ENCODE data around the gene LIPN. TPM values are rescaled to one million over a fixed set of nuclear protein-coding genes. Genes with fewer than 3 reads are reported as not detected.

Gene LIPN
- total and polyA plus RNA-seq, 2 of the 8 experiments (the other 6 are each of a cell fraction or from before 2014, with no cell fraction given), result not detected

- Histone ChIP-seq H4K91ac (replicated peaks; ENCODE audit: insufficient read length, low read length) (no peak overlapping the region), H3K23me2 (ENCODE audit: low read depth, low read length) (no peaks in the 10 kb centered on the region; the same call in 1 of the 2 replicates), H2BK20ac (ENCODE audit: low read length) (no peak overlapping the region), H3K4ac (replicated peaks; ENCODE audit: insufficient read length, low read depth, low read length) (no peak overlapping the region), H3K4me2 (ENCODE audit: insufficient read depth in 1 of 2, low read depth in 2 of 2, low read length in 2 of 2) (no peak overlapping the region), H3K23ac (ENCODE audit: insufficient read length) (no peak overlapping the region), H3K27me3 (replicated peaks in 1 of 4; ENCODE audit: control insufficient read depth in 3 of 4, extremely low read depth in 1 of 4, insufficient read depth in 3 of 4, low read length in 3 of 4) (no peaks in the 10 kb centered on the region), H4K5ac (ENCODE audit: insufficient read length, low read depth, low read length) (no peak overlapping the region), H2BK15ac (ENCODE audit: low read length) (no peak overlapping the region), H3K4me3 (ENCODE audit: extremely low read depth in 1 of 4, insufficient read depth in 2 of 4, low read depth in 3 of 4, low read length in 4 of 4) (no peak overlapping the region), H2AFZ (ENCODE audit: low read length) (no peak overlapping the region), H2BK5ac (ENCODE audit: low read depth, low read length) (no peak overlapping the region), H3K9ac (replicated peaks in 1 of 4; ENCODE audit: extremely low read depth in 1 of 4, low read depth in 3 of 4, low read length in 3 of 4) (no peak overlapping the region), H4K20me1 (replicated peaks in 1 of 2; ENCODE audit: control insufficient read depth in 1 of 2, insufficient read depth in 2 of 2, low read length in 2 of 2) (no peaks in the 10 kb centered on the region), H3K9me3 (ENCODE audit: insufficient read depth in 2 of 2, low read depth in 1 of 2, low read length in 1 of 2) (no peaks in the 10 kb centered on the region), H2BK12ac (ENCODE audit: low read depth, low read length) (no peak overlapping the region), H3K4me1 (replicated peaks in 1 of 4; ENCODE audit: control insufficient read depth in 3 of 4, insufficient read depth in 4 of 4, low read length in 3 of 4) (no peaks in the 10 kb centered on the region), H2AK5ac (ENCODE audit: low read depth, low read length) (no peak overlapping the region), H3K14ac (ENCODE audit: insufficient read length) (no peak overlapping the region), H3K79me1 (ENCODE audit: low read depth, low read length) (no peaks in the 10 kb centered on the region), H3K56ac (replicated peaks; ENCODE audit: insufficient read length, low read depth, low read length) (no peak overlapping the region), H3K27ac (ENCODE audit: low read depth, low read length) (no peak overlapping the region), H3K18ac (ENCODE audit: extremely low read depth, low read length) (no peak overlapping the region), H4K8ac (ENCODE audit: extremely low read depth, insufficient read depth, low read length) (no peak overlapping the region), H2BK120ac (replicated peaks; ENCODE audit: low read depth, low read length) (no peak overlapping the region), H3K36me3 (ENCODE audit: control insufficient read depth in 2 of 4, insufficient read depth in 4 of 4, low read length in 3 of 4) (no peaks in the 10 kb centered on the region), H3K79me2 (ENCODE audit: control insufficient read depth in 1 of 2, insufficient read depth in 2 of 2, low read length in 2 of 2) (no peaks in the 10 kb centered on the region)
- ChIA-PET POLR2A (ENCODE audit: partially characterized antibody) (no interaction called here), CTCF (ENCODE audit: partially characterized antibody) (interaction anchor here (1.0 to 3.7 kb wide), 7 partner anchors 8 to 386 kb away, joined by 3 to 30 read pairs (median 4); no protein-coding TSS in a partner anchor)
- DNase-seq (ENCODE audit: low read depth in 1 of 2, low spot score in 2 of 2) (no peak), FAIRE-seq (no peak)
- WGBS, 2 experiments (ENCODE audit: extremely low coverage in 1 of 2, insufficient coverage in 1 of 2, insufficient read length in 1 of 2, insufficient replicate concordance in 2 of 2, low coverage in 1 of 2, low lambda C conversion rate in 2 of 2, missing lambda C conversion rate in 1 of 2), result 87% methylated on average over 1 of the region's 1 CpG; no CpG with 5 or more reads in 1 of the 2 experiments
- no peak for TF ChIP-seq SUZ12 (IDR thresholded peaks at IDR 0.05; ENCODE audit: low read length)
- no peak for TF ChIP-seq NRF1 (IDR thresholded peaks at IDR 0.05; ENCODE audit: low read depth, low read length)
- TF ChIP-seq HDAC2 (IDR thresholded peaks at IDR 0.05; ENCODE audit: borderline replicate concordance in 1 of 2, low read depth in 2 of 2, low read length in 2 of 2), result no peak
- no peak for TF ChIP-seq SIN3A (conservative IDR thresholded peaks at IDR 0.05 in 1 of 2, IDR thresholded peaks at IDR 0.05 in 1 of 2; ENCODE audit: low read depth in 1 of 2, low read length in 2 of 2)
- no peak for TF ChIP-seq RNF2 (IDR thresholded peaks at IDR 0.05; ENCODE audit: borderline replicate concordance, low read depth, low read length, missing control alignments, poor library complexity, severe bottlenecking)
- no peak for TF ChIP-seq HDAC6 (IDR thresholded peaks at IDR 0.05; ENCODE audit: low read depth, low read length)
- TF ChIP-seq SIRT6 (IDR thresholded peaks at IDR 0.05; ENCODE audit: low read length), result no peak
Observed at GRCh38 chr10:88828310-88828709, 68.5 kb downstream of the LIPN start.
